ENCODE results near the gene CDR2.
"Not testable (repeated sequence)": the region's sequence is repeated elsewhere in the genome, so short reads cannot be mapped to it uniquely, and the experiment has no call there.

The CDR2 gene

GRCh38 chr16:22355487-22355908 is 18.9 kb downstream of the CDR2 start:
- ChIA-PET POLR2A (no interaction called here), CTCF (interaction anchor here (0.9 to 1.3 kb wide), 2 partner anchors 9 to 35 kb away, joined by 3 read pairs; no protein-coding TSS in a partner anchor)
- no peak for TF ChIP-seq CTCF (IDR thresholded peaks at IDR 0.05; ENCODE audit: control extremely low read depth, extremely low read depth, low read depth, missing control alignments)
- DNase-seq (ENCODE audit: extremely low spot score): peak; percentile 25

GRCh38 chr16:22353933-22354541 is 20.4 kb downstream of the CDR2 start:
- no peak for TF ChIP-seq CTCF (IDR thresholded peaks at IDR 0.05; ENCODE audit: control extremely low read depth, extremely low read depth, low read depth, missing control alignments)
- CTCF ChIA-PET: interaction anchor here (0.9 to 2.4 kb wide), 8 partner anchors 9 to 36 kb away, joined by 3 to 9 read pairs (median 3); no protein-coding TSS in a partner anchor
- POLR2A ChIA-PET: interaction anchor here (0.6 to 0.9 kb wide), 2 partner anchors 19 to 77 kb away, joined by 3 read pairs; no protein-coding TSS in a partner anchor
- DNase-seq (ENCODE audit: extremely low spot score): no peak

DNA sequence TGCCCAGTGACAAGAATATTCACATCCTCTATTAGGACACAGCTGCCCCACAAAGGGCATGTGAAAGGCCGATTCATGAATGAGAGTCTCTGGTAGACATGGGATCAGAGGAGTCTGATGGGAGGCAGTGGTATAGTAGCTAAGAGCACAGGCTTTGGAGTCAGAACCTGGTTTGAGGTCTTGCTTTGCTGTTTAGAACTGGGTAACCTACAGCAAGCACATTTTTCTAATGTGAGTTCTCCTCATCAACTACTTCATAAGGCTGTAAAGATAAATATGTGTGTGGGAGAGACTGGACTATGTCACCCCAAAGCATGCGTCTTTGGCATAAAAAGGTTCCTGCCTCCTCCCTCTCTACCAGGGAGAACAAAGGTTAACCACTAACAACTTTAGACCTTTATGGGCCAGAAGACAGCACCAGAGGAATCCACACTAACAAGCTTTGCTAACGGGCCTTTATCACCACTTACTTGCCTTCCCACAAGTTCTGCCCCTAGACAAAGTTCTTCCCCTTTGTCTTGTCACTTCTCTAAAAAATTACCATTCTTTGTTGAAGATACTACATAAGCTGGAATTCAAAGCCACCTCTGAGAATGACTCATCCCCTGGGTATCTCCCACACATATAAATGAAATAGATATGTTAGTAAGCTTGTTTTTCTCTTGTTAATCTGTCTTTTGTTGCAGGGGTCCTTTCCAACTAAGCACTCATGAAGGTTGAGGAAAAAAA is 21.1 kb downstream of the CDR2 start:
- DNase-seq (ENCODE audit: extremely low spot score): peak; percentile 28
- TF ChIP-seq CTCF (IDR thresholded peaks at IDR 0.05; ENCODE audit: control extremely low read depth, extremely low read depth, low read depth, missing control alignments): no peak
- ChIA-PET CTCF (interaction anchor here (0.7 to 2.4 kb wide), 12 partner anchors 8 to 53 kb away, joined by 3 to 9 read pairs (median 3); no protein-coding TSS in a partner anchor), POLR2A (interaction anchor here (0.5 to 0.9 kb wide), 3 partner anchors 20 to 111 kb away, joined by 3 to 5 read pairs (median 3); no protein-coding TSS in a partner anchor)

DNA sequence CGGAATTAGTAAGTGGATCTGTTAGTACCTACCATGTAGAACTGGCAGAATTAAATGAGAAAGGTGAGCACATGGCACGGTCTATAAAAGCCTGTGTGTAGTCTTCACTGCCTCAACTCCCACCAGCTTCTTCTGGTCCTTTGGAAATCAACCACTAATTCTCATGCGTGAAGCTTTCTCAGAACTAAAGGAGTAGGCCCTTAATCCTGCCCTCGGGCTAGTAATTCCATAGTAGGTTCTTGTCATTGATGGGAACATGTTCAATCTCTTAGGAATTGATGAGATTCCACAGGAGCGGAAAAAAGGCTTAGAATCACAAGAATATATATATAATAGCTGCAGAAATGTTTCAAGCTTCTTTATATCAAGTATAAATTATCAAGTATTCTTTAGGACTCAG is 21.7 kb downstream of the CDR2 start:
- ChIA-PET POLR2A (no interaction called here), CTCF (interaction anchor here (0.7 to 2.4 kb wide), 8 partner anchors 9 to 52 kb away, joined by 3 to 9 read pairs (median 3); no protein-coding TSS in a partner anchor)
- TF ChIP-seq CTCF (IDR thresholded peaks at IDR 0.05; ENCODE audit: control extremely low read depth, extremely low read depth, low read depth, missing control alignments): no peak
- DNase-seq (ENCODE audit: extremely low spot score): no peak

- ChIA-PET CTCF (interaction anchor here (2.4 kb wide), 1 partner anchor 13 kb away, joined by 9 read pairs; no protein-coding TSS in a partner anchor), POLR2A (no interaction called here)
- TF ChIP-seq CTCF (IDR thresholded peaks at IDR 0.05; ENCODE audit: control extremely low read depth, extremely low read depth, low read depth, missing control alignments): no peak
- no peak for DNase-seq (ENCODE audit: extremely low spot score)
These were observed 22.3 kb downstream of the CDR2 start for GRCh38 chr16:22352140-22352539.

GRCh38 chr16:22351017-22351416 is 23.4 kb downstream of the CDR2 start:
- POLR2A ChIA-PET; DNase-seq (ENCODE audit: extremely low spot score): not testable (repeated sequence)
- CTCF ChIA-PET: interaction anchor here (1.3 kb wide), 1 partner anchor 51 kb away, joined by 3 read pairs; no protein-coding TSS in a partner anchor

All from GM10248 (cell line).